ENCODE data around the gene WLS. TPM values are rescaled to one million over a fixed set of nuclear protein-coding genes. Genes with fewer than 3 reads are reported as not detected.
A peak's percentile ranks its signal among the peaks of the same experiment; 100 is the strongest.
"Not testable (repeated sequence)": the region's sequence is repeated elsewhere in the genome, so short reads cannot be mapped to it uniquely, and the experiment has no call there.

The WLS gene
- total RNA-seq, result 85.4 TPM

GRCh38 chr1:68232289-68233148, at the start of gene WLS:
WLS (minus strand) TSS chr1:68232523; CDS start chr1:68232299, 224 bp downstream.
- peak; percentile 65 for DNase-seq

DNA sequence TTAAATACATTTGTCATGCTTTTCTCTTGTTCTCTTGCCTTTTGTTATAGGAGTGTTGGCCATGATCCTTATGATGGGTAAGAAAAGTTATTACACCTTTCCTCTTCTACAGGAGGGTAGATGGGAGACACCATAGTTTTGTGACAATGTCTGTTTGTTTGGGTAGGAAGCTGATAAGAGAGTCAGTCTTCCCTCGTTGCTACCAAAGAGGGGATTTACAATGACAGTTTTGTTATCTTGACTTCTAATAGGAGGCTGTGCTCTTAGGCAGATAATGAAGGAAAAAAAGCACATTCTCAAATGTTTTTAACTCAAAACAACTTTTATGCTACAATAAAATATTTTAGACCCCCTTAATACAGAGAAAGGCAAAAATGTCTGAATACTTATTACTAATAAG, 48.0 kb upstream of the WLS start:
- no peak for DNase-seq

- DNase-seq, result no peak
Measured at GRCh38 chr1:68279846-68280245, 47.5 kb upstream of the WLS start.

- no peak for DNase-seq
Measured at GRCh38 chr1:68278221-68278620, 45.9 kb upstream of the WLS start.

- DNase-seq, result no peak
Measured at GRCh38 chr1:68276448-68276847, 44.1 kb upstream of the WLS start.

GRCh38 chr1:68273530-68273929, 41.2 kb upstream of the WLS start:
- DNase-seq, result no peak

DNA sequence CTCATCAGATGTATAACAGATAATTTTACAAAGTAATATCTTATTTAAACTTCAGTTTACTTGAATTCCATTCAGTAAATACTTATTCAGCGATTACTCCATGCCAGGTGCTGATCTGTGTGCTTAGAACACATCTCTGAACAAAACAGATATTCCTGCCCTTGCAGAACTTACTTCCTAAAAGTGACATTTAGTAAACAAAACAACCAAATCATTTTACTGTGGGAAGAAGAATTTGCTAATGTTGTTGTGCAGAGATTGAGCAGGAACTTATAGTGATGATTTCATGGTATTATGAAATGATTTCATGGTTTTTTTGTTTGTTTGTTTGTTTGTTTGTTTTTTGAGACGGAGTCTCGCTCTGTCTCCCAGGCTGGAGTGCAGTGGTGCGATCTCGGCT, 39.3 kb upstream of the WLS start:
- DNase-seq, result no peak

DNA sequence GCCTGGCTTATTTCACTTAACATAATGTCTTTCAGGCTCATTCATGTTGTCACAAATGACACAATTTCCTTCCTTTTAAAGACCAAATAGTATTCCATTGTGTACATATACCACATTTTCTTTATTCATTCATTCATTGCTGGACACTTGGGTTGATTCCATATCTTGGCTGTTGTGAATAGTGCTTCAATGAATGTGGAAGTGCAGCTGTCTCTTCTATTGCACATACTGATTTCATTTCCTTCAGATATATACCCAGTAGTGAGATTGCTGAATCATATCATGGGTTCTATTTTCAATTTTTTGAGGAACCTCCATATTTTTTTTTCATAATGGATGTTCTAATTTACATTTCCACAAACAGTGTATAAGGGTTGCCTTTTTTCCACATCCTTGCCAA, 38.6 kb upstream of the WLS start:
- no peak for DNase-seq

DNA sequence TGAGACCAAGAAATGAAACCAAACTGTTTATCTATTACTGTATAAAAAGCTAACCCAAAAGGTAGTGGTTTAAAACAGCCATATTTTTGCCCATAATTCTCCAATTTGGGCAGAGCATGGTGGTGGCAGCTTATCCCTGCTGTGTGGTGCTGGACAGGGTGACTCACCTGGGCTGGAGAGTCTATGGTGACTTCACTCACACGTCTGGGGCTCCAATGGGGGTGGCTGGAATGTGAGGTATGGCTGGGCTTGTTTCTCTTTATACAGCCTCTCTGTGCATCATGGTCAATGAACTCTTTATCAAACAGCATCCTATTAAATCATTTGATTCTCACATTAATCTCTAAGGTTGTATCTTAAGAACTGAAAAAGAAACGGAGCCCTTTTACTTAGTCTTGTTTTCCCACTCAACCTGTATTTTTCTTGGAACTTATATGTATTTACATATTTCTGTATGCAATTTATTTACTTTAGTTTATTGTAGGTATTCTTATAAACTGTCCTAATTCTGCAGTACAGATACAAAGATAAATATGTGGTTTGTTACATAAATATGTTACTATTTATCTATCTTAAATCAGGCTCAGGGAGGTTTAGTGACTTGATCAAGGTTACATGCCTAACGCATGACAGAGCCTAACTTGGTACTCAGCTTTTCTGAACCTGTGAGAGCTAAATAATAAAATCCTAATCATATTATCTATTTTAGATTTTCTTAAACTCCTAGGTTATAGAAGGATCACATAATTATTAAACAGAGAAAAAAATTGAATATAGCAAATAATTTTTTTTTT, 37.5 kb upstream of the WLS start:
- no peak for DNase-seq

DNA sequence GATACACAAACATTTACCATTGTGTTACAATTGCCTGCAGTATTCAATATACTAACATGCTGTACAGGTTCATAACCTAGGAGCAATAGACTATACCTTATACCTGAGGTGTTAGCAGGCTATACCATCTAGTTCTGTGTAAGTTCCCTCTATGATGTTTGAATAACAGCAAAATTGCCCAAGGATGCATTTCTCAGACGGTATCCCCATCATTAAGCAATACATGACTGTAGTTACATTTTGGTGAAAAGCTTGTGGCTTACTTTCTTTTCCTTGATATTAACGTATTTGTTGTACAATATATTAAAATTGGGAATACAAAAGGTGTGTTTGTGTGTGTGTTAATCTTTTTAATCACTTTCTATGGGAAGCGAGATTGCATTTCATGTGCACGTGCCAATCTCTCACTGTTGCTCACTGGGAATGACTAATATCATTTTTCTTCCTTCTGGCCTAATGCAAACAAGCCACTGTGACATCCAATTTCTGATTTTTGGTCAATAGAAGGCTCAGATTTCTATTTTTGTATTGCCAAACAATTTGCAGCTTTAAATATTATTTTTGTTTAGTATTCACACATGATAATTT, 36.7 kb upstream of the WLS start:
- DNase-seq, result no peak

GRCh38 chr1:68256824-68257223, 24.5 kb upstream of the WLS start:
- not testable (repeated sequence) for DNase-seq

GRCh38 chr1:68255301-68255700, 23.0 kb upstream of the WLS start:
- no peak for DNase-seq

DNA sequence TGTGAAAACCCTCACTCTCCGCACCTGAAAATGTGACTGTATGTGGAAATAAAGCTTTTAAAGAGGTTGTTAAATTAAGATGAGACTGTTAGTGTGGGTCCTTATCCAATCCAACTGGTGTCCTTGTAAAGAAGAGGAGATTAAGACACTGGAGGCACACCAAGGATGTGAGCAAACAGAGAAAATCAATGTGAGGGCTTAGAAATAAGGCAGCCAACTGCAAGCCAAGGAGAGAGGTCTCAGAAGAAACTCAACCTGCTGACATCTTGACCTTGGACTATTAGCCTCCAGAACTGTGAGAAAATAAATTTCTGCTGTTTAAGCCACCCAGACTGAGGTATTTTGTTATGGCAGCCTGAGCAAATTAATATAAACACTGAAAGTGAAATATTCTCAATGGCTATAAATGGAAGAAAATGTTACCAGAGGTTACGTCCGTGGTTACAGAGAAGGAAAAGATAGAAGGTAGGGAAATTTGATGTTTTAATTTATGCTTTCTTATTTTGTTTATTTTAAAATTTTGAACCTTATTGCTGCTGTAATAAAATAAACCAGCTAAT, 22.4 kb upstream of the WLS start:
- no peak for DNase-seq

- no peak for DNase-seq
Measured at GRCh38 chr1:68237040-68237439, 4.7 kb upstream of the WLS start.

DNA sequence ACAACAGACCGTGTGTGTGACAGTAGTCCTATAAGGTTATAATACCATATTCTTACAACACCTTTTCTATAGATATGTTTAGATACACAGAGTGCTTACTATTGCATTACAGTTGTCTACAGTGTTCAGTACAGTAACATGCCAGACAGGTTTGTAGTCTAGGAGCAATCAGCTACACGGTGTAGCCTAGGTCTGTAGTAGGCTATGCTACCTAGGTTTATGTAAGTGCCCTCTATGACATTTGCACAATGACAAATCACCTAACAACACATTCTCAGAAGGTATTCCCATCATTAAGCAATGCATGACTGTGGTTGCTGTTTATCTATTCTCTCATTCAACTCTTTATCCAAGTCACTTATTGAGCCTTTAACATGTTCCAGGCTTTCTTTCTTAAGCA, 1.8 kb upstream of the WLS start:
- DNase-seq, result no peak

DNA sequence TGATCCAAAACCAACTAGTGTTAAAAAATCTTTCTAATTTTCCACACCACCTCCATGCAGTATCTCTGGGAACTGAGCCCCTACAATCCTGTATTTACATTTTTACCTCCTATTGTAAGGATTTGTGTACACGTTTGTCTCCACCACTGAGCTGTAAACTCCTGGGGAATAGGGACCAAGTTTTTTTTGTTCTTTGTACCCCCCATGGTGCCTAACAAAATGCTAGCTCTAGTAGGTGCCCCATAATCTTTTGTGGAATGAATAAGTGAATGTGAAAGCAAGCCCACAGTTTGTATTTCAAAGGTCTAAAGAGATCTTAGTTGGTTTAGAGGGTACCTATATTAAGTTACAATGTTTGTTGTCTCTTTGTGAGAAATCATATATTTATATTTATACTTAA, 879 bp upstream of the WLS start:
- no peak for DNase-seq

GRCh38 chr1:68231627-68232288, 565 bp downstream of the WLS start:
- peak; percentile 73 for DNase-seq

DNA sequence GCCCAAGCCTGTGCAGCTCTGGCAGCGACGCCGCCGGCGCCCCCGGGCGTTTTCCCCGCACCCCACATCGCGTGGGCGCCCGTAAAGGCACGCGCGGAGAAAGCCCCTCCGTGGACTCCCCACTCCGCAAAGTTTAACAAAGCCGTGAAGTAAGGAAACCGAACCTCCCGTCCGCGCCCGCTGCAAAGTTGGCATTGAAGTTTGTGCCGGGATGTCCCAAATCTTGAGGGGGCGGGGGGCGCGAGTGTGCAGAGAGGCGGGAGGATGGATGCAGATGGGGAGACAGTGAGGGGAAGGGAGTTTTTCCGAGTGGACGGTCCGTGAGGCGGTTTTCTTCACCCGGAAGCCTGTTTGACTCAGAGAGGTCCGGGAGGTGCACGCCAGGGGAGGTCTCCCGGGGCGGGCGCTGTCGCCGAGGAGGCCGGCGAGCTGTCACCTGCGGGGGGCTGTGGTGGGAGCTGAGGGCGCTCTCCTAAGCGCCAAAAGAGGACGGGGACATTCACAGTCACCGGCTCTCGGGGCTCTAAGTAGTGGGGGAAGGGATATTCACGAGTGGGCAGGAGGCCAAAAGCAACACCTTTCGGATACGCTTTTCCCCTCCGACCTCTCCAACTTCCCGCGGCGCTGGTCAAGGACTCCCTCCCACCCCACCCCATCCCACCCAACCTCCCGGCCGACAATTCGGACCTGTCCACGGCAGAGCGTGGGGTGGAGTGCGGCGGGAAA, 1.3 kb downstream of the WLS start:
- DNase-seq, result no peak

DNA sequence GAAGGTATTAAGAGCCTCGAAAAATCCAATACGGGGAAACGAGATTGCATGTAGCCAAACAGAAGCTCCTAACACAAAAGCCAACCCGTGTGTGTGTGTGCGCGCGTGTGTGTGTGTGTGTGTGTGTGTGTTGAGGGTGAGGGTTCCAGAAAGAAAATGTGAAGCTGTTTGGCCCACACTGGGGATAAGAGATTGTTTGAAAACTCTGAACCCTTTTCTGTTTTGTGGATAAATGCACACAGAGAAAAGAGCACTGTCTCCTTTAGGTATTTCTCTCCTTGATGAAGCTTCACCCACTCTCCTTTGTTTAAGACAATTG, 1.9 kb downstream of the WLS start:
- DNase-seq, result no peak

DNA sequence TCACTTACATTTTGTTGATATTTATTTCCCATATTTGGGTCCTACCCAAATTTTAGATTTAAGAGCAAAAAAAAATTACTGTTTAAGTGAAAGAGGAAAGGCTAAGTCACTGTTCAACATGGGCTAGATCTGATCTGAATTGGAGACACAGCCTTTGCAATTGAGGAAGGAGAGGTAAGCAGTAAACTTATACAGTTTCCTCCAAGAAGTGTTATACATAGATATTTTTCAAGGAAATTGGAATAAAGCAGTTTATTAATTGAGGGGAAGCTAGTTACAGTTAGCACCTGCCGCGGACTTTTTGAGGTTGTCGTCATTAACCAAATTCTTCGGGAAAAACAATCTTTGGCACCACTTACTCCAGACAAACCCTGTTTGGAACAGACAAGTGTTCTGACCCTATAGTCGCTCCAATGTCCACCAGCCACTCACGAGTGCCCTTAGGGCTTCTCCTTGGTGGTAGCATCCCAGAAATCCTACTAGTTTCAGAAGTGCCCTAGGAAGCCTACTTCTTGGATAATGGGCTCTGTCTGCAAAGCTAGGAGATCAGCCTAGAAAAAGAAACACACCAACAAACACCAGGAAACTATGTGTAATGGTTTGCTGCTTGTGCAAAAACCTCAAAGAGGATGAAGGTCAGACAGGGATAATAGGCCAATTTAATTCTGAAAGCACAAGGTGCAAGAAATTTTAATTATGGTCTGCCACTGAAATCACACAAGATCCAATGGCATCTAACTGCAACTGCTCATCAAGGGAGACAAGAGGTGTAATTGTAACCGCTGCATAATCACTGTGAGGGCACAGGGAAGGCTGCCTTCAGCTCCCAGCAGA, 2.5 kb downstream of the WLS start:
- no peak for DNase-seq

DNA sequence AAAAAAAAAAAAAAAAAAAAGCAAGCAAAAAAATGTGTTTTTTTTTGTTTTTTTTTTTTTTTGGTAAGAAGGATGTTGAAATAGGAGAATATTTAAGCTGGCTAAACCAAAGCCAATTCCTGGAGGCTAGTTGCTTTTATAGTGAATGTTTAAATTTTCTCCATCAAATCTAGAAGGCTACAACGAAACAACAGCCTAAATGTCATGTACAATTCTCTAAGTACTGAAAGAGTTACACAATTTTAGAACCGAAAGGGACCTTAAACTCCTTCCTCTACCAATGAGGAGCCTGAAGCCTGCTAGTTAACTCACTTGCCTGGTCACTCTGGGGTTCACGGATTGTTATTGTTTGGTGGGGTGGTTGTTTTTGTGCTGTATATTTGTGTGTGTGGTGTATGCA, 3.5 kb downstream of the WLS start:
- DNase-seq, result no peak

Data from skin of body (tissue), 2 donors.